GM12873 (cell line): ENCODE measurements around the gene TMEM61.

Experiments
- TF ChIP-seq, protein P1 (sequence below): IDR thresholded peaks from 2 replicates; pipeline ENCODE4 v1.5.1; 2012; ENCODE audit warnings: low read depth, mild to moderate bottlenecking, moderate library complexity, low read length, control low read depth; ENCODE audit not compliant: insufficient read depth; ENCODE audit errors: missing control alignments

The TMEM61 gene

DNA sequence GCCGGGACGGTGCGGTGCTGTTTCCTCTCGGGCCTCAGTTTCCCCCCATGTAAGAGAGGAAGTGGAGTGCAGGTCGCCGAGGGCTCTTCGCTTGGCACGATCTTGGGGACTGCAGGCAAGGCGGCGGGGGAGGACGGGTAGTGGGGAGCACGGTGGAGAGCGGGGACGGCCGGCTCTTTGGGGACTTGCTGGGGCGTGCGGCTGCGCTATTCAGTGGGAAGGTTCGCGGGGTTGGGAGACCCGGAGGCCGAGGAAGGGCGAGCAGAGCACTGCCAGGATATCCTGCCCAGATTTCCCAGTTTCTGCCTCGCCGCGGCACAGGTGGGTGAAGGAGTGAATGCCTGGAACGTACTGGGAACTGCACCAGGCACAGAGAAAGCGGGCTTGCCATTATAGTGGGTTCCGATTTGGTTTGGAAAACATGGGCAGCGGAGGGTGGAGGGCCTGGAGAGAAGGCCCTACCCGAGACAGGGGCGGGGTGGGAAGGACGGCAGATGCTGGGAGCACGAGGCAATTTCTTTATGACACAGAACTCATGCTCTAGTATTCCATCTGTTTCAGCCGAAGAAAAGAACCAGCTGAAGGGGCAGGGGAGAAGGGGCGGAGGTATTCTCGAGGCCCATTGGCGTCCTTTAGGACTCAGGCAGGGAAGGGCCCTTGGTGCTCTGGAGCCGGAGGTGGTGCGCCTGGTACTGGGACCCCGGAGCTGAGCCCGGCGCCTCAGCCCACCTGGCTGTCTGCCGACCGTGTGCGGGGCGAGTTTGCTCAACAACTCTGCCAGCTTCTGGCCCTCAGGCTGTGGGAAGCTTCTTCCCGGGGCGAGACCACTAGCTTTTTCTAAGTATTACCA is 59.9 kb downstream of the TMEM61 start:
- TF ChIP-seq, protein P1, sequence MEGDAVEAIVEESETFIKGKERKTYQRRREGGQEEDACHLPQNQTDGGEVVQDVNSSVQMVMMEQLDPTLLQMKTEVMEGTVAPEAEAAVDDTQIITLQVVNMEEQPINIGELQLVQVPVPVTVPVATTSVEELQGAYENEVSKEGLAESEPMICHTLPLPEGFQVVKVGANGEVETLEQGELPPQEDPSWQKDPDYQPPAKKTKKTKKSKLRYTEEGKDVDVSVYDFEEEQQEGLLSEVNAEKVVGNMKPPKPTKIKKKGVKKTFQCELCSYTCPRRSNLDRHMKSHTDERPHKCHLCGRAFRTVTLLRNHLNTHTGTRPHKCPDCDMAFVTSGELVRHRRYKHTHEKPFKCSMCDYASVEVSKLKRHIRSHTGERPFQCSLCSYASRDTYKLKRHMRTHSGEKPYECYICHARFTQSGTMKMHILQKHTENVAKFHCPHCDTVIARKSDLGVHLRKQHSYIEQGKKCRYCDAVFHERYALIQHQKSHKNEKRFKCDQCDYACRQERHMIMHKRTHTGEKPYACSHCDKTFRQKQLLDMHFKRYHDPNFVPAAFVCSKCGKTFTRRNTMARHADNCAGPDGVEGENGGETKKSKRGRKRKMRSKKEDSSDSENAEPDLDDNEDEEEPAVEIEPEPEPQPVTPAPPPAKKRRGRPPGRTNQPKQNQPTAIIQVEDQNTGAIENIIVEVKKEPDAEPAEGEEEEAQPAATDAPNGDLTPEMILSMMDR, result no peak

DNA sequence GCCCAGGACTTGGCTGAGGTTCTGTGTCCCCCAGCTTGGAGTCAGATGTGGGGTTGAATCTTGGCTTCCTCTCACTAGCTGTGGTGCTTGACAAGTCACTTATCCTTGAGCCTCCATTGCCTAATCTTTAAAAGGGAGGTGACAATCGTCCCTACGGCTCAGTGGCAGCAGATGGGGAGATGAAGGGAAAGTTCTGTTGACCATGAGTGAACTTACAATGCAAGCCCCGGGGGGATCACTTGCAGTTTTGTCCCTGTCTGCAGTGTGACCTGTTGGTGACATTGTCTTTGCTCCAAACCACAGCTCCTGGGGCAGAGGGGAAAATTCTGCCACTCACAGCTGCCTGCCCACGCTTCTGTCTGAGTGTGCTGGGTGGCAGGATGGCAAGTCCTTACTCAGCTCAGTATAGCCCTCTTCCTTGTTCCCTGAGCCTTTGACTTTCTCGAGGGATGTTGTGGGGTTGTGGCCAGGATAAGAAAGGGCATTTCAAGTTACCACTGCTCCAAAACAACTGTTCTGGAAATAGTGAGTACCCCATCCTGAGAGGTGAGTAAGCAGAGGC is 60.6 kb downstream of the TMEM61 start:
- TF ChIP-seq, protein P1, result no peak

DNA sequence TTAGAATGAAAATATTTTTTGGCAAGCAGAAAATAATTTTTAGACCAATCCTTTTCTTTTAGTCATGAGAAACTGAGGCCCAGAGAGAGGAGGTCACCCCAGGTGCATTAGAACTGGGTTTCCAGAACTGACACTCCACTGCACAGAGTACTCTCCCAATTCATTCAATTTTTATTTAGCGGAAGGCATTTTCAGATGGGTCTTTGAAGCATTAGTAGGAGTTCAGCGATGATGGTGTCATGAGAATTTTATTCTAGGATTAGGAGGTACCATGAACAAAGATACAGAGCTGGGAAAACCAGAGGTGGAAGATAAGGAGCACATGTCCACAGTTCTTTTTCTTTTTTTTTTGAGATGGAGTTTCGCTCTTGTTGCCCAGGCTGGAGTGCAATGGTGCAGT is 61.2 kb downstream of the TMEM61 start:
- TF ChIP-seq, protein P1, result no peak
